Sigmoid colon (tissue), 4 donors: ENCODE data around the gene PCLO.

Source experiments
- EP300 ChIP-seq, 4 donors: sonication (generic); formaldehyde crosslinking; IDR thresholded peaks; one replicate each; pipeline ENCODE4 v1.6.1; 2017; ENCODE audit warnings: antibody characterized with exemption in 4 of 4
- POLR2A ChIP-seq, 2 donors: fragments of 450-650 bp; IDR thresholded peaks; one replicate each; pipeline ENCODE4 v1.6.1; 2016; ENCODE audit warnings: antibody characterized with exemption in 2 of 2, mild to moderate bottlenecking in 2 of 2, moderate library complexity in 2 of 2

- TF ChIP-seq POLR2A (IDR thresholded peaks at IDR 0.05): no peak
- no peak for TF ChIP-seq EP300 (IDR thresholded peaks at IDR 0.05)
These were observed 42.0 kb upstream of the PCLO start for GRCh38 chr7:83204715-83205114.
